Naive B cell (primary cell): ENCODE data around the gene SLC10A2. TPM values are rescaled to one million over a fixed set of nuclear protein-coding genes. Genes with fewer than 3 reads are reported as not detected.

Experiments used
- ATAC-seq, 2 donors: fragments of 150-1000 bp; cut with Tn5 transposase; 2 replicates each; pipeline ENCODE4 v1.10.0; 2021; ENCODE audit warnings: low read depth in 2 of 2, mild to moderate bottlenecking in 2 of 2, moderate library complexity in 2 of 2
- DNase-seq: peaks from one replicate; pipeline ENCODE4 v3.0.0; 2022
- H3K27ac Mint-ChIP-seq, 6 donors: one replicate each; pipeline ENCODE4 v1.8.0; 2020 to 2022; ENCODE audit warnings: mild to moderate bottlenecking in 6 of 6, mixed read lengths in 6 of 6, moderate library complexity in 5 of 6, inconsistent platforms in 2 of 6
- H3K27me3 Mint-ChIP-seq, 3 donors: one replicate each; pipeline ENCODE4 v1.8.0; 2021 to 2022; ENCODE audit warnings: mixed read lengths in 3 of 3, mild to moderate bottlenecking in 1 of 3
- H3K36me3 Mint-ChIP-seq, 2 donors: one replicate each; pipeline ENCODE4 v1.8.0; 2020 to 2022; ENCODE audit warnings: mixed read lengths in 2 of 2, inconsistent platforms in 1 of 2, mild to moderate bottlenecking in 1 of 2
- H3K4me1 Mint-ChIP-seq, 3 donors: one replicate each; pipeline ENCODE4 v1.8.0; 2020 to 2022; ENCODE audit warnings: mixed read lengths in 3 of 3, inconsistent platforms in 1 of 3, mild to moderate bottlenecking in 1 of 3, moderate library complexity in 1 of 3
- H3K4me3 Mint-ChIP-seq, 8 donors: one replicate each; pipeline ENCODE4 v1.8.0; 2020 to 2022; ENCODE audit warnings: mild to moderate bottlenecking in 8 of 8, mixed read lengths in 8 of 8, moderate library complexity in 8 of 8, inconsistent platforms in 2 of 8
- H3K9me3 Mint-ChIP-seq, 7 donors: one replicate each; pipeline ENCODE4 v1.8.0; 2020 to 2022; ENCODE audit warnings: mixed read lengths in 7 of 7, mild to moderate bottlenecking in 5 of 7, inconsistent platforms in 2 of 7, moderate library complexity in 1 of 7
- polyA plus RNA-seq, 6 donors: library from polyadenylated mRNA; unstranded; fragments of 300-500 nt; fragmentation: Illumina TruSeq; gene quantifications; one replicate each; pipeline ENCODE4 v1.2.3, GENCODE V29; 2021; ENCODE audit warnings: low read depth in 6 of 6

SLC10A2 gene
- polyA plus RNA-seq, 6 donors from 2014 or later: not detected

GRCh38 chr13:103003631-103004030, 62.6 kb downstream of the SLC10A2 start:
- no peak overlapping the region for H3K4me3 Mint-ChIP-seq
- no peak for DNase-seq
- H3K36me3 Mint-ChIP-seq: peaks cover 0 to 8% of the 10 kb centered on the region in 2 donors
- H3K4me1 Mint-ChIP-seq: peaks cover 23 to 38% (median 33%) of the 10 kb centered on the region in 3 donors
- peaks cover 4 to 25% (median 12%) of the 10 kb centered on the region in 7 donors for H3K9me3 Mint-ChIP-seq
- no peaks in the 10 kb centered on the region for H3K27me3 Mint-ChIP-seq
- no peak overlapping the region for H3K27ac Mint-ChIP-seq
- ATAC-seq: no peak

GRCh38 chr13:103002279-103002678, 63.9 kb downstream of the SLC10A2 start:
- Mint-ChIP-seq H3K9me3 (peaks cover 4 to 25% (median 12%) of the 10 kb centered on the region in 7 donors), H3K27me3 (no peaks in the 10 kb centered on the region), H3K4me1 (peaks cover 10 to 27% (median 22%) of the 10 kb centered on the region in 3 donors), H3K36me3 (peaks cover 0 to 8% of the 10 kb centered on the region in 2 donors), H3K27ac (peak overlapping the region in 2 of 6 donors; percentile 50 to 53), H3K4me3 (no peak overlapping the region)
- ATAC-seq (no peak), DNase-seq (no peak)

DNA sequence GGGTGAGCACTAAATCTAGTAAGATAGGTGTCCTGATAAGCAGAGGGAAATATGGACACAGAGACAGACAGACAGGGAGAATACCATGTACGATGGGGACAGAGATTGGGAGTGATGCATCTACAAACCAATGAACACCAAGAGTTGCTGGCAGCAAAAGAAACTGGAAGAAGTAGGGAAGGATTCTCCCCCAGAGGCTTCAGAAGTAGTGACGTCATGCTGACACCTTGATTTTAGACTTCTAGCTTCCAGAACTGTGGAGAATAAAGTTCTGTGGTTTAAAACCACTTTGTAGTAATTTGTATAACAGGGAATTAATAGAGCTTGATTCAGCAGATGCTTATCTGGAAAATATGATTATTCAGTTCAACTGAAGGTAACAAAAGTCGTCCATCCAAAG, 66.1 kb downstream of the SLC10A2 start:
- ATAC-seq (no peak), DNase-seq (no peak)
- Mint-ChIP-seq H3K9me3 (peaks cover 9 to 32% (median 19%) of the 10 kb centered on the region in 7 donors), H3K4me3 (peak overlapping the region in 1 of 8 donors; percentile 12), H3K27ac (no peak overlapping the region), H3K27me3 (no peaks in the 10 kb centered on the region), H3K36me3 (peaks cover 0 to 16% of the 10 kb centered on the region in 2 donors), H3K4me1 (peaks cover 0 to 15% (median 11%) of the 10 kb centered on the region in 3 donors)

- Mint-ChIP-seq H3K4me1 (peaks cover 0 to 15% (median 11%) of the 10 kb centered on the region in 3 donors), H3K36me3 (peaks cover 0 to 16% of the 10 kb centered on the region in 2 donors), H3K27ac (peak overlapping the region in 1 of 6 donors; percentile 62), H3K9me3 (peaks cover 11 to 35% (median 19%) of the 10 kb centered on the region in 7 donors), H3K27me3 (no peaks in the 10 kb centered on the region), H3K4me3 (no peak overlapping the region)
- ATAC-seq: no peak
- no peak for DNase-seq
Measured at GRCh38 chr13:102999499-102999898, 66.7 kb downstream of the SLC10A2 start.

Other genes with a start within 250 kb of the SLC10A2 start
- gene ERCC5, start 220.4 kb downstream of the SLC10A2 start, polyA plus RNA-seq: 10 to 100 TPM; 14.3 to 37.4 (median 29.6) TPM